ENCODE data around the gene HS3ST6.
A peak's percentile ranks its signal among the peaks of the same experiment; 100 is the strongest.
"Not testable (repeated sequence)": the region's sequence is repeated elsewhere in the genome, so short reads cannot be mapped to it uniquely, and the experiment has no call there.

Gene HS3ST6

GRCh38 chr16:1923299-1924034 lies 5.3 kb upstream of the HS3ST6 start:
- DNase-seq (ENCODE audit: extremely low spot score): no peak
- ChIA-PET POLR2A (no interaction called here), CTCF (interaction anchor here (1.0 to 2.3 kb wide), 4 partner anchors 9 to 60 kb away, joined by 3 to 7 read pairs (median 4); no protein-coding TSS in a partner anchor)
- TF ChIP-seq CTCF (IDR thresholded peaks at IDR 0.05; ENCODE audit: control extremely low read depth, extremely low read depth, low read depth, missing control alignments): peak; percentile 11

- ChIA-PET POLR2A (no interaction called here), CTCF (interaction anchor here (1.0 to 2.3 kb wide), 2 partner anchors 15 to 57 kb away, joined by 3 to 7 read pairs; no protein-coding TSS in a partner anchor)
- no peak for TF ChIP-seq CTCF (IDR thresholded peaks at IDR 0.05; ENCODE audit: control extremely low read depth, extremely low read depth, low read depth, missing control alignments)
- DNase-seq (ENCODE audit: extremely low spot score): no peak
These were observed 4.1 kb upstream of the HS3ST6 start for GRCh38 chr16:1922357-1922756.

GRCh38 chr16:1920727-1921171 lies 2.5 kb upstream of the HS3ST6 start:
- ChIA-PET POLR2A (no interaction called here), CTCF (interaction anchor here (1.0 kb wide), 1 partner anchor 9 kb away, joined by 3 read pairs; no protein-coding TSS in a partner anchor)
- no peak for DNase-seq (ENCODE audit: extremely low spot score)
- no peak for TF ChIP-seq CTCF (IDR thresholded peaks at IDR 0.05; ENCODE audit: control extremely low read depth, extremely low read depth, low read depth, missing control alignments)

- CTCF ChIA-PET: interaction anchor here (1.3 kb wide), 1 partner anchor 8 kb away, joined by 3 read pairs; no protein-coding TSS in a partner anchor
- POLR2A ChIA-PET; DNase-seq (ENCODE audit: extremely low spot score): not testable (repeated sequence)
These were observed 1.9 kb upstream of the HS3ST6 start for GRCh38 chr16:1920122-1920521.

- CTCF ChIA-PET: interaction anchor here (1.3 kb wide), 1 partner anchor 9 kb away, joined by 3 read pairs; no protein-coding TSS in a partner anchor
- no peak for TF ChIP-seq CTCF (IDR thresholded peaks at IDR 0.05; ENCODE audit: control extremely low read depth, extremely low read depth, low read depth, missing control alignments)
- POLR2A ChIA-PET: no interaction called here
- no peak for DNase-seq (ENCODE audit: extremely low spot score)
These were observed 1.2 kb upstream of the HS3ST6 start for GRCh38 chr16:1919327-1919998.

- POLR2A ChIA-PET: no interaction called here
- no peak for DNase-seq (ENCODE audit: extremely low spot score)
- CTCF ChIA-PET: no interaction called here
- TF ChIP-seq CTCF (IDR thresholded peaks at IDR 0.05; ENCODE audit: control extremely low read depth, extremely low read depth, low read depth, missing control alignments): no peak
These were observed 407 bp downstream of the HS3ST6 start for GRCh38 chr16:1917665-1918350.
